Fibroblast of the aortic adventitia (primary cell): ENCODE results near the gene PILRB. TPM values are rescaled to one million over a fixed set of nuclear protein-coding genes. Genes with fewer than 3 reads are reported as not detected.

Source experiments
- DNase-seq: peaks from one replicate; pipeline ENCODE4 v3.0.0-alpha.2; 2010; ENCODE audit warnings: low read depth
- H3K4me3 ChIP-seq: 2 replicates; pipeline ENCODE4 v1.5.1; 2011; ENCODE audit warnings: low read depth, mild to moderate bottlenecking, control low read depth, low read length, moderate library complexity
- CTCF ChIP-seq: IDR thresholded peaks from 2 replicates; pipeline ENCODE4 v1.5.1; 2011; ENCODE audit warnings: mild to moderate bottlenecking, low read length, control low read depth, inconsistent platforms; ENCODE audit not compliant: insufficient read depth
- total RNA-seq: library from RNA; depleted of rRNA; stranded (reverse); fragments of >200 nt; gene quantifications from 2 replicates; pipeline ENCODE4 v1.2.3, GENCODE V29; 2012; ENCODE audit warnings: low replicate concordance

The PILRB gene
- total RNA-seq, 1 donor, result 8.1 TPM

- H3K4me3 ChIP-seq, result no peak overlapping the region
- TF ChIP-seq CTCF, result no peak
Measured at GRCh38 chr7:100402241-100402640, 44.3 kb downstream of the PILRB start.

GRCh38 chr7:100406767-100407166 is 48.9 kb downstream of the PILRB start:
- peak; percentile 85 for DNase-seq
- peak; percentile 28 for TF ChIP-seq CTCF
- H3K4me3 ChIP-seq, result no peak overlapping the region

More at GRCh38 chr7:100402241-100402640, 44.3 kb downstream of the PILRB start:
- no peak for DNase-seq

- peak; percentile 88 for DNase-seq
- H3K4me3 ChIP-seq, result no peak overlapping the region
- peak; percentile 80 for TF ChIP-seq CTCF
Measured at GRCh38 chr7:100407285-100408180, 49.6 kb downstream of the PILRB start.

GRCh38 chr7:100411101-100411500 is 53.2 kb downstream of the PILRB start:
- no peak for TF ChIP-seq CTCF
- no peak for DNase-seq

GRCh38 chr7:100413346-100413745 is 55.4 kb downstream of the PILRB start:
- no peak for DNase-seq
- no peak for TF ChIP-seq CTCF
- H3K4me3 ChIP-seq, result no peak overlapping the region

More at GRCh38 chr7:100411101-100411500, 53.2 kb downstream of the PILRB start:
- no peak overlapping the region for H3K4me3 ChIP-seq

- DNase-seq, result no peak
- no peak overlapping the region for H3K4me3 ChIP-seq
- no peak for TF ChIP-seq CTCF
Measured at GRCh38 chr7:100413889-100414288, 56.0 kb downstream of the PILRB start.
